C4-2B (cell line): ENCODE results near the gene SMARCE1.

ENCODE experiments used
- ZFX ChIP-seq: fragments of 450-650 bp; IDR thresholded peaks from 2 replicates; pipeline ENCODE4 v1.6.1; 2017
- TF ChIP-seq, protein P1 (sequence below): fragments of 450-650 bp; conservative IDR thresholded peaks from 2 replicates; pipeline ENCODE4 v1.5.1; 2017; ENCODE audit warnings: mild to moderate bottlenecking

DNA sequence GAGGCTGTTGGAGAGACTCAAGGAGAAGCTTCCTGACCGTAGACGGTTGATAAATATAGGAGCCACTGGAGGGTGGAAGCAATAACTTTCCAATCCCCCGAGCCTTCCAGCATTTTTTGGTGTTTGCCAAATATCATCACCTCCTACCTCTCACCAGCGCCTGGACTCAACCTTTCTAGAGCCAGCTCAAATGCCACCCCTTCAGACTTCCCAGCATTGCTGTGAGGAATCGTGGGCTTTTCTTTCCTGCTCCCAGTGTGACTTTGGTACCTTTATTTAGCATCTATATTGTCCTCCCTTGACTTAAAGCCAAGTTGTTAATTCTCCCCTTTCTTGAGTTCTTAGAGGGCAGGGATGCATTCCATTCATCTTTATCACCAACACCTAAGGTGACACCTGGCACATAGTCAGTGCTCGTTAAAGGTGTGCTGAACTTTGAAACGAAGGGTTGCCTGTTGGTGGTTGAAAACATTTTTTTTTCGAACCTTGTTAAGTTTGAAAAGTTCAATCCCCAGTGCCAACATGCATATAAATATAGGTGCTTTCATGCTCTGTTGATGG lies 47.1 kb downstream of the SMARCE1 start:
- TF ChIP-seq, protein P1, sequence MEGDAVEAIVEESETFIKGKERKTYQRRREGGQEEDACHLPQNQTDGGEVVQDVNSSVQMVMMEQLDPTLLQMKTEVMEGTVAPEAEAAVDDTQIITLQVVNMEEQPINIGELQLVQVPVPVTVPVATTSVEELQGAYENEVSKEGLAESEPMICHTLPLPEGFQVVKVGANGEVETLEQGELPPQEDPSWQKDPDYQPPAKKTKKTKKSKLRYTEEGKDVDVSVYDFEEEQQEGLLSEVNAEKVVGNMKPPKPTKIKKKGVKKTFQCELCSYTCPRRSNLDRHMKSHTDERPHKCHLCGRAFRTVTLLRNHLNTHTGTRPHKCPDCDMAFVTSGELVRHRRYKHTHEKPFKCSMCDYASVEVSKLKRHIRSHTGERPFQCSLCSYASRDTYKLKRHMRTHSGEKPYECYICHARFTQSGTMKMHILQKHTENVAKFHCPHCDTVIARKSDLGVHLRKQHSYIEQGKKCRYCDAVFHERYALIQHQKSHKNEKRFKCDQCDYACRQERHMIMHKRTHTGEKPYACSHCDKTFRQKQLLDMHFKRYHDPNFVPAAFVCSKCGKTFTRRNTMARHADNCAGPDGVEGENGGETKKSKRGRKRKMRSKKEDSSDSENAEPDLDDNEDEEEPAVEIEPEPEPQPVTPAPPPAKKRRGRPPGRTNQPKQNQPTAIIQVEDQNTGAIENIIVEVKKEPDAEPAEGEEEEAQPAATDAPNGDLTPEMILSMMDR, result no peak
- TF ChIP-seq ZFX, result no peak
